GM18951 (cell line): ENCODE measurements around the gene ZBED6.
A peak's percentile ranks its signal among the peaks of the same experiment; 100 is the strongest.
"Not testable (repeated sequence)": the region's sequence is repeated elsewhere in the genome, so short reads cannot be mapped to it uniquely, and the experiment has no call there.

Experiments used
- POLR2A ChIP-seq: IDR thresholded peaks from 4 replicates; pipeline ENCODE4 v1.6.1; 2011; ENCODE audit warnings: mild to moderate bottlenecking; ENCODE audit not compliant: insufficient read length, insufficient read depth; ENCODE audit errors: extremely low read depth
- in situ Hi-C: fragments of 300-500 bp; cut with MboI; formaldehyde crosslinking; loops from one replicate; pipeline ENCODE4 v1.12.0; 2022; ENCODE audit warnings: low sequenced_read_pairs, mixed read lengths, inconsistent platforms; ENCODE audit not compliant: unreplicated experiment

ZBED6 gene

GRCh38 chr1:203765029-203765837 is 30.2 kb upstream of the ZBED6 start, which contains the start of gene LAX1:
LAX1 (plus strand) TSS chr1:203765183; CDS start chr1:203765566, 383 bp downstream.
- in situ Hi-C loops = no loop called here
- peak; percentile 69 for TF ChIP-seq POLR2A

GRCh38 chr1:203768256-203768655 is 27.2 kb upstream of the ZBED6 start:
- in situ Hi-C loops = no loop called here
- no peak for TF ChIP-seq POLR2A

- TF ChIP-seq POLR2A = no peak
- in situ Hi-C loops = no loop called here
These were observed 25.7 kb upstream of the ZBED6 start for GRCh38 chr1:203769505-203770343.

GRCh38 chr1:203771901-203772301 is 23.5 kb upstream of the ZBED6 start:
- in situ Hi-C loops = no loop called here
- no peak for TF ChIP-seq POLR2A

GRCh38 chr1:203772836-203773235 is 22.6 kb upstream of the ZBED6 start:
- in situ Hi-C loops = no loop called here
- no peak for TF ChIP-seq POLR2A

GRCh38 chr1:203776636-203777035 is 18.8 kb upstream of the ZBED6 start:
- no peak for TF ChIP-seq POLR2A
- in situ Hi-C loops = no loop called here

GRCh38 chr1:203777596-203777995 is 17.8 kb upstream of the ZBED6 start:
- TF ChIP-seq POLR2A = no peak
- in situ Hi-C loops = no loop called here

- TF ChIP-seq POLR2A = no peak
- in situ Hi-C loops = no loop called here
These were observed 17.3 kb upstream of the ZBED6 start for GRCh38 chr1:203778146-203778545.

- in situ Hi-C loops = no loop called here
These were observed 16.6 kb upstream of the ZBED6 start for GRCh38 chr1:203778789-203779188.

GRCh38 chr1:203781962-203782361 is 13.5 kb upstream of the ZBED6 start:
- in situ Hi-C loops = no loop called here
- TF ChIP-seq POLR2A = no peak

More at GRCh38 chr1:203778789-203779188, 16.6 kb upstream of the ZBED6 start:
- TF ChIP-seq POLR2A = no peak

- TF ChIP-seq POLR2A = no peak
- in situ Hi-C loops = no loop called here
These were observed 5.5 kb upstream of the ZBED6 start for GRCh38 chr1:203789966-203790365.

- TF ChIP-seq POLR2A = no peak
- in situ Hi-C loops = no loop called here
These were observed 3.9 kb upstream of the ZBED6 start for GRCh38 chr1:203791498-203791897.

- TF ChIP-seq POLR2A = no peak
- in situ Hi-C loops = no loop called here
These were observed 2.9 kb upstream of the ZBED6 start for GRCh38 chr1:203792486-203792885.

- in situ Hi-C loops = not testable (repeated sequence)
These were observed 1.9 kb upstream of the ZBED6 start for GRCh38 chr1:203793561-203793960.
